HG02981 (cell line): Measurements from ENCODE around the gene CARMIL3.

ENCODE experiments used
- ATAC-seq: cut with Tn5 transposase; IDR thresholded peaks from one replicate; pipeline ENCODE4 v1.9.1; 2021; ENCODE audit warnings: mild to moderate bottlenecking, moderate library complexity; ENCODE audit not compliant: unreplicated experiment

CARMIL3 gene

DNA sequence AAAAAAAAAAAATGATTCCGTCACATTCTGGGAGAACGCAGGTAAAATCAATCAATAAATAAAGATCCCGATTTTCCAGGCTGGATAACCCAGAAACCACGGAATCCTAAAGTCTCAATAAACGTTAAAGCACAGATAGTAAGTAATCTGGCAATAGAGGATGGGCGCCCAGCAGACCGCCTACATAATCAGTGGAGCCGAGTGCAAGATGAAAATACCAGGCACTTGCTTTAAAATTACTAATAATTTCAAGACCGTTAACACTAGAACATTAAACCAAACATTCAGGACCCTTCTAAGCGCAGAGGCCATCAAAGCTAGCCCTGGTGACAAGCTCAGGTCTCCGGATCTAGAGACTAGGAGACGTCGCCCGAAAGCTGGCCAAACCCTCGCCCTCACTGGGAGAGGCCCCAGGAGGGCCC lies 61.6 kb downstream of the CARMIL3 start:
- ATAC-seq, result no peak

DNA sequence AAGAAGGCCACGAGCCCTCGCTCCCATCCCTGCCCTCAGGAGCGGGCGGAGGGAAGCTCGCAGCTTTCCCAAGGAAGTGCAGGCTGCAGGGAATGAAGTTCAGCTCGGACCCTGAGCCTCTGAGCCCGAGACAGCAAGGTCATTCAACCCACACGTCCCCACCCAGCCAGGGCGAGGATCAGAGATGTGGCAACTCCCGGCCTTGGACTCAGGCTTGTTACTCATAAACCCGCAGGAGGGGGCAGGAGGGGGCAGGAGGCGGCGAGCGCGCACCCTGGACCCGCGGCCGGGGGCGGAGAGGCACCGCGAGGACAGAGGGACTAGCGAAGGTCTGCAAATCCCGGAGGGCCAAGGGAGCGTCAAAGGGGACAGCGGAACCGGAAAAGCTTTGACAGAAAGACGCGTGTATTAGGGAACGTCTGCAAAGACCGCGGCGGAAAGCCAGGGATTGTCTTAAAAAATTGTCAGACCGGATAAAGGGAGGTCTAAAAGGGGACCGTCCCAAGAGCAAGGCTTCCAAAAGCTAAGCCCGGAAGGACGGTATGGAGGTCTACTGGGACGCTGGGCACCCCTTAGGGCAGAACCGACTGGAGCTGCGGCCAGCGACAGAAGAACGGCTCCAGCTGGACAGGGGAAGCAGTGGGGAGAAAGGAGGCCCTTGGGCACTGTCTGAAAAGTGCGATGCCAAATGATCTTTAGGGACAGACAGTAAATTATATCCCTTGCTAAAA lies 62.2 kb downstream of the CARMIL3 start:
- peak; percentile 29 for ATAC-seq

DNA sequence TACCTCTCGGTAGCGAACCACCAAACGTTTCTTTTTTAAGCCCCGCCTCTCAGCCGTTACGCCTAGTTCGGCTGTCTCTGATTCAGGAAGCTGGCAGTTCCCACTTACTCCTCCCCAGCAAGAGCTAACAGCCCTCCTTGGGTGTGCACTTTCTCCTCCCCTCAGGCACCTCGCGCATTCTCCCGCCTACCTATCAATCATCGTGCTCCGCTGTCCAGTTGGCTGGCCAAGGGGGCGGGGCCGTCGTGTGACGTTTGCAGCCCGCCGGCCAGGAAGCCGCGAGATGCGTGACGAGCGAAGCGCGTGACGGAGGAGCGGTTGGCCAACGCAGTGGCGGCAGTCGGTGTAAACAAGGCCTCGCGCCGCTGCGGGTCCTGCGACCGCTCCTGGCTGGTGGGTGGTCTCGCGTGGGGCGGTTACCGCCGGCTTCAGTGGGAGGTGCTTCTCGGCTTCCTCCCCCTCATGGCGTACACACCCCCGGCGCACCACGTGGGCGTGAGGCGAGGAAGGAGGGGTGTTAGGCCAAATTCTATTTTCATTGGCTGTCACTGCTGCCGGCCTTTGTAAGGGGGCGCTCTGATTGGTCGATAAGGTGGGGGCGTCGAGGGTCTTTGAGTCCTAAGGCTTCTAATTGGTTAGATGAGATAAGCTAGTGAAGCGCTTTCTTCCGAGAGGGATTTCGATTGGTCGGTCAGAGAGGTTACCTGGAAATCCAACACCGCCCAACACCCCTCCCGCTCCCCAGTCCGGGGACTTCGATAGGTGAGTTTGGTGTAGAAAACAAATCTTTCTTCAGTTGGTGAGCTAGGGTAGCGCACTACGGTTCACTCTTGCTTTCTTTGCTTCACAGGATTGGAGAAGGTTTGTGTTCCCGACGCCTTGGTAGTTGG lies 63.0 kb downstream of the CARMIL3 start, which contains the start of the genes DCAF11 and NRL:
Gene DCAF11, plus strand, starts transcription at position 246 of the 890 bp plus-strand sequence. CDS start 818 bp downstream, outside the sequence.
Gene NRL, minus strand, starts transcription at position 418 of the 890 bp plus-strand sequence. CDS start 32,101 bp downstream, outside the sequence.
- peak; percentile 81 for ATAC-seq

DNA sequence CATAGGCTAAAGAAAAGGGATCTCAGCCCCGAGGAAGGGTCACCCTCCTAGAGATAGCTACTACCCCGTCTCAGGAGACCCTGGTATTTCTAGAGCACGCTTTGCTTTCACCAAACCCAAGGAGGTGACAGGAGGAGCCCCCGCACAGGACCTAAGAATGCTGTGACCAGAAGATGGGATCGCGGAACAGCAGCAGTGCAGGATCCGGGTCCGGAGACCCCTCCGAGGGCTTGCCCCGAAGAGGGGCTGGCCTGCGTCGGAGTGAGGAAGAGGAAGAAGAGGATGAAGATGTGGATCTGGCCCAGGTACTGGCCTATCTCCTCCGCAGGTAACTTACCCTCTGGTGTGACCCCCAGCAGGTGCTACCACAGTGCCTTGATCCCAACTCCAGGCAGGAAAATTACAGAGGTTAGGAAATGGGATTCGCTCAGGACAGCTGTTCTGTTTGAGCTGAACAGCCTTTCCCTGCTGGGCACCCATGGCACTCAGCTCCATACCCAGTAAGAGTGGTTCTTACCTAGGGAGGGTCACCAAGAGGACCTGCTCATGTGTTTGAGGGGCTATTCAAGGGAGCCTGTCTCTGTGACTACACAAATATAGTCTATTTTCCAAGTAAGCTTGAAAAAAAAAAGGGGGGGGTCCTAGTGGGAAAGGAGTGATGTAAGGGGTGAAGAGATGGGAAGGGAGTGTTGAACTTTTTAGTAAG lies 63.8 kb downstream of the CARMIL3 start:
- ATAC-seq, result no peak

DNA sequence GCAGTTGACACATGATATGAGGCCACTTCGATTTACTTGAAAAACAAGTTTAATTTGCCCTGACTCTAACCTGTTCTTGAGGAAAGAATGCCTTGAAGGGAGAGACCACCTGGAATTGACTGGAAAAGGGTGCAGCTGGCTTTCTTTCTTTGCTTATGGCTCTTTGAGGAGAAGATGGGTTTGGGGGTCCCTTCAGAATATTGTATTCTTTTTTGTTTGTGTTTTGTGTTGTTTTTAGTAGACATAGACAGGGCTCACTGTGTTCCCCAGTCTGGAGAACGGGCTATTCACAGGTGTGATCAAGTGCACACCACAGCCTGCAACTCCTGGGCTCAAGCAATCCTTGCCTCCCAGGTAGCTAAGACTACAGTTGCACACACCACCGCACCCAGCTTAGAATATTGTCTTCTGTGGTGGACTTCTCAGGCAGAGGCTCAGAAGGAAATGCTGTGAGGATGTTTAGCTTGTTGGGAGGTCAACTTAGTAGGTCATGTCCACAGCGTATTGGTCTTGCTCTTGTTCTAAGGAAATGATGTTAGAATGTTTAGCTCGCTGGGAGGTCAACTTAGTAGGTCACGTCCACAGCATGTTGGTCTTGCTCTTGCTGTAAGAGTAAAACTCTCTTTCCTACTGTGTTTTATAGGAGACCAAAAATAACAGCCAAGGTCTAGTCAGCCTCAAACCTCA lies 64.5 kb downstream of the CARMIL3 start:
- ATAC-seq, result no peak

DNA sequence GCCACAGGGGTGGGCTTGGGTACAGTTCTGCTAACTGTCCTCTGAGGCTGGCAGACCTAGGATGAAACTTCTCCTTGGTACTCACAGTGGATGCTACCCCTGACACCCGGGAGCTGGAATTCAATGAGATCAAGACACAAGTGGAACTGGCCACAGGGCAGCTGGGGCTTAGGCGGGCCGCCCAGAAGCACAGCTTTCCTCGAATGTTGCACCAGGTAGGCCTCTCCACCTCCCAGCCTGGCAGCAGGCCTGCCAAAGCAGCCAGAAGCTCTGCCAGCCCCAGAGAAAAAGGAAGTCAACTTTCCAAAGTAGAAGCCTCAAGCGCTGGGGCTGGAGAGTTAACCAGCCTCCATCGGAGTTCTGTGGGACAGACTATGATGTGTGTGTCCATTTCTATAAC lies 65.4 kb downstream of the CARMIL3 start:
- ATAC-seq, result no peak
